Right hindlimb (tissue), 1 donor: Measurements from ENCODE around the gene DYNLT2.
"Not testable (repeated sequence)": the region's sequence is repeated elsewhere in the genome, so short reads cannot be mapped to it uniquely, and the experiment has no call there.

ENCODE experiments used
- DNase-seq: peaks from one replicate; pipeline ENCODE4 v3.0.0-alpha.2; 2018

DYNLT2 gene

GRCh38 chr6:169726963-169727362 is 24.4 kb downstream of the DYNLT2 start:
- DNase-seq: no peak

- DNase-seq: no peak
These were observed 25.3 kb downstream of the DYNLT2 start for GRCh38 chr6:169726049-169726400.

GRCh38 chr6:169725125-169726048 is 26.0 kb downstream of the DYNLT2 start:
- DNase-seq: peak; percentile 53

- peak; percentile 90 for DNase-seq
These were observed 26.8 kb downstream of the DYNLT2 start, which contains the start of gene PHF10 for GRCh38 chr6:169724494-169725124. Gene PHF10 (minus strand): TSS chr6:169724500. CDS start chr6:169723931, 569 bp downstream.

DNA sequence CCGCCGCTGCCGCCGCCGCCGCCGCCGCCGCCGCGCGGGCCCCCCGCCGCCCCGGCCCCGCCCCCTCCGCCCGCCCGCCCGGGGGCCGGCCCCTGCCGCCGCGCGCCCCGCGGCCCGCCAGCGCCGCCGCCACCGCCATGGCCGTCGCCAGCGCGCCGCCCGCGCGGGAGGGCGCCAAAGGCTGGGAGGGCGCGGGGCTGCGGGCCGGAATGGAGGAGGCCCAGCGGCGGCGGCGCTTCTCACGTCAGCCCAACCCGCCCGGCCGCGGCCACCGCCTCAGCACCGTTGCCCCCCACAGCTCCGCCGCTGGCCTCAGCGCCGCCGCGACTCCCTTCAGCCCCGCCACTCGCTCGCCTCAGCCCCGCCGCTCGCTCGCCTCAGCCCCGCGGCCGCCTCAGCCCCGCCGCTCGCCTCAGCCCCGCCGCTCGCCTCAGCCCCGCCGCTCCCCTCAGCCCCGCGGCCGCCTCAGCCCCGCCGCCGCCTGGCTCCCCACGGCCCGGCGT is 27.3 kb downstream of the DYNLT2 start:
- DNase-seq: no peak

GRCh38 chr6:169723200-169723909 is 28.0 kb downstream of the DYNLT2 start:
- DNase-seq: peak; percentile 86

- DNase-seq: peak; percentile 54
These were observed 28.8 kb downstream of the DYNLT2 start for GRCh38 chr6:169722362-169723199.

- no peak for DNase-seq
These were observed 31.0 kb downstream of the DYNLT2 start for GRCh38 chr6:169720207-169720855.

GRCh38 chr6:169719117-169719516 is 32.3 kb downstream of the DYNLT2 start:
- DNase-seq: no peak

DNA sequence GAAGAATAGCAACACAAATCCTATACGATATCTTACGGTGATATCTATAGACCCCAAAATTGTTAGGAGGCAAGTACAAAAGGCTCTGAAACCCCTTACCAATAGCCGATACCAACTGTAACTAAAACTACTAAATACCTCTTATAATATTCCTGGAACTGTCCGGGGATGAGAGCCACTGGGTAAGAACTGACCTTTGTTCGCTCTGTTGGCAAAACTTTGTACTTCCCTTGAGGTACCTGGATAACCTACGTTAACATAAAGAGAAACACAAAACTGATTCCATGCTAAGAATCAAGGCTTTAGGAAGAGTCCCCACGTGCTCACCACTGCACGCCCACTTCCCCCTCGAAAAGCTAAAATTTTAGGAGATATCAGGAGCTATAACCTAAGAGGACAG is 36.8 kb downstream of the DYNLT2 start:
- DNase-seq: no peak

GRCh38 chr6:169714178-169714577 is 37.2 kb downstream of the DYNLT2 start:
- DNase-seq: no peak

GRCh38 chr6:169710009-169710408 is 41.4 kb downstream of the DYNLT2 start:
- no peak for DNase-seq

DNA sequence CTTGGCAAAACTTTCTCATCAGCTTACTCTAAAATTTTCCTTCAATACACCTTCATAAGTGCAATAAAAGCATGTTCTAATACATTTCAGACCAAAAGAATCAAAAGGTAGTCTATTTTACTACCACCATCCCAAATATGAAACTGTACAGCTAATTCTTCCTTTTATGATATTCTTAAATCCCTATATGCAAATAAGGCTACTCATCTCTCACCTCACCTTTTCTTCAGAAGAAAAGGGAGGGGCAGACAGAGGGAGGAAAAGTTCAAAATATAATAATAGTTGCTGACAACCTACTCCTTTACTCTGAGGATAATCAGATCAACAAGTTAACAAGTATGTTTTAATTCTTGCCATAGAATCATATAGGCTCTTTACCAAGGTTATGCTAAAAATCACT is 42.1 kb downstream of the DYNLT2 start:
- DNase-seq: no peak

DNA sequence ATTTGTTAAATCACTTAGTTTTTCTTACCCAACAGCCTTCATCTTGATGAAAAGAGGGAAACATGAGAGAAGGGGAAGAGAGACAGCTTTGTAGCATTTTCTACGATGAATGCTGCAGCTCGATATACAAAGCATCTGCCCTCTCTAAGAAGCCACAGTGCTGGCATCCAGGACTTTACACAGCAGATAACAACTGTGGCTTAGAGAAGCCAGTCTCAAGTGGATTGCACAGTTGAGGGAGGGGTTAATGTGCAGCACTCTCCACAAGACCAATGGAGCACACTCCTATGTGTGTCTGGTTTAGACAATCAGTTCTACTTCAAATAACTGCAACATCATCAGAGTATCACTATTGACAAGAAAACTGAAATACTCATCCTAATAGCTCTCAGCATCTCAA is 43.6 kb downstream of the DYNLT2 start:
- no peak for DNase-seq

- no peak for DNase-seq
These were observed 48.5 kb downstream of the DYNLT2 start for GRCh38 chr6:169702840-169703246.

- peak; percentile 97 for DNase-seq
These were observed 49.2 kb downstream of the DYNLT2 start, which contains the start of the genes C6orf120 and WDR27 for GRCh38 chr6:169701954-169702839. Gene C6orf120 (plus strand): TSS chr6:169702126. CDS start chr6:169702460, 334 bp downstream. Gene WDR27 (minus strand): TSS chr6:169702029. CDS start chr6:169689005, 13,024 bp downstream.

- no peak for DNase-seq
These were observed 49.9 kb downstream of the DYNLT2 start for GRCh38 chr6:169701311-169701953.

DNA sequence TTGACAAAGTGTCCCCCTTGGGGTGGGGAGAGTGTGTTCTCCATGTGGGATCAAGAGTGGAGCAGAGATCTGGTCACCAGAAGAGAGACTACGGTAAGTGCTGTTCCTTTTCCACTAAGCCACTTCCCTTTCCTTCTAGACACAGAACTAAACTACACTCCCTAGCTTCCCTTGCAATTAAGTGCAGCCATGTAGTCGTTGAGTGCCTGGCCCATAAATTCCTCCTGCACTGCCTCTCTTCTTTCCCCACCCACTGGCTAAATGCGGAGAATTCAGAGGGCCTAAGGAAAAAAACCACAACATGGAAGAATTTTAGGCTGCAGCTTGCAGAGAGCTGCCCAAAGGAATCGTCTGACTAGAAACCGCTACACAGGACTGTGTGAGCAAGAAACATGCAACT is 51.1 kb downstream of the DYNLT2 start:
- peak; percentile 25 for DNase-seq

GRCh38 chr6:169697115-169697514 is 54.3 kb downstream of the DYNLT2 start:
- not testable (repeated sequence) for DNase-seq

GRCh38 chr6:169695131-169695530 is 56.2 kb downstream of the DYNLT2 start:
- DNase-seq: no peak
